NCI-H1930 (cell line): Measurements from ENCODE around the gene ARID2.

Source experiments
- DNase-seq, 2 experiments: peaks; one replicate each; lab custom pipeline; 2025; lab: John Stamatoyannopoulos, UW

Gene ARID2

DNA sequence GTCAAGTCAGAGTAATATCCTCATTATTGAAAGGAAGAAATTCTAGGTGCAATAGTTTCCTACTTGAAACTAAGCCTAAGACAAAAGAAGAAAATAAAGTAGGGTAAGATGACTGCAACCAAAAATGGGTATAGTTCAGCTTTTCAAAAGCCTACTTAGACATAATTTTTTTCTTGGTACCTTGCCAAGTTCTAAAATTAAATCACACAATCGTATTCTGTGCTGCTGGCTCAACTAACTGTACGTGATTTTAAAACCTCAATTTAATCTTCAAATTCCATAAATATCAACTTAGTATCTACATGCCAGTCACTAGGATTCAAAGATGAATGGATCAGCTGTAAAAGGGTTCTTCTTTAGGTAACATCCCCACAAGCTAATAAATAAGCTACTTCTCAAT is 204.0 kb downstream of the ARID2 start:
- DNase-seq = no peak

- peak; percentile 95 to 97 for DNase-seq
Observed at GRCh38 chr12:45934956-45935355, 205.4 kb downstream of the ARID2 start.

DNA sequence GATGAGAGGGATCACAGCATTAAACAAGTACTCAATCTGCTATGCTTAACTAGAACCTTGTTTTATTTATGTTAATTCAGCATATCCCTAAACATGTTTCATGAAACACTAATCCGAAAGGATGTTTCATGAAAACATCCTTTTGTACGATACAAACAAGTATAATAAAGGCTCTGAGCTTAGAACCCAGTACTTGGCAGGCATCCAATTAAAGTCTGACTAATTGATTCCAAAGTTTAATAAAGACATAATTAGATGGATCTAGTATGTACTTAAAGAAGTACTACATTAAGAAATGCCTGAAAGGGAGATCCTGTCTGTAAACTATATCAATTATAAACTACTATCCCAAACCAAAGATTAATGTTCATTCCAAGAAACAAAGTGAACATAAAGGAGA is 209.1 kb downstream of the ARID2 start:
- DNase-seq = no peak

DNA sequence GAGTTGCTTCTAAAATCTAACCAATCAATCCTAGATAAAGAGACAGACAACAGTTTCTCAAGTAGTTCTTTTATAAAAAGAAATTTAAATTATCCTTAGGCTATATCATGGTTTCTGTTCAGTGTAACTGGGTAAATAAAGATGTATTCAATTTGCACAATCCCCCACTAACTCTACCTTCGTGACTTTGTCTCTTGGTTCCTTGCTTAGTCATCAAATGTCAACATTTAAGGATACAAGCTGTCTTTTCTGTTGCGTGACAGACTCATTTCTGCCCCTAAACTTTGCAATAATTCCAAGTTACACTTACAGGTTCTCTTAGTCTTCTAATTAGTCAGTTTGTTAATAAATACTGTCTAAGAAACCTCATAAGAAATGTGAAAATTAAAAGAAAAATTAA is 210.3 kb downstream of the ARID2 start:
- no peak for DNase-seq

DNA sequence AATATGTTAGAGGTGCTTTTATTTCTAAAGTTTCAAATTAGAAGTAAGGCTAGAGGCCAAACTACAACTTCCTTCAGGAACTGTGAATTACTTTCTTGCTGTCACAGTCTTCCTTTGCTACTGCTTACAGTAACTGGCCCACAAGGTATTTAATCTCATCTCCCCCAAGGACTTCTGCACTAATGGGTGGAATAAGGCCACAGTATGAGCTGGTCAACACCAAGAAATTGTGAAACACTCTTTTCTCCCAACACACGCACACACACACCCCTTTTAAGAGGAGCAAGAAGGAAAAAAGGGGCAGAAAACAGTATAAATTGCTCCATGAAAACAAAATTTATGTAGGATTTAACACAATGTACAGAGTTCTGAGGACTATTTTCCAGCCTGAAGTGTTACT is 215.3 kb downstream of the ARID2 start:
- no peak for DNase-seq

DNA sequence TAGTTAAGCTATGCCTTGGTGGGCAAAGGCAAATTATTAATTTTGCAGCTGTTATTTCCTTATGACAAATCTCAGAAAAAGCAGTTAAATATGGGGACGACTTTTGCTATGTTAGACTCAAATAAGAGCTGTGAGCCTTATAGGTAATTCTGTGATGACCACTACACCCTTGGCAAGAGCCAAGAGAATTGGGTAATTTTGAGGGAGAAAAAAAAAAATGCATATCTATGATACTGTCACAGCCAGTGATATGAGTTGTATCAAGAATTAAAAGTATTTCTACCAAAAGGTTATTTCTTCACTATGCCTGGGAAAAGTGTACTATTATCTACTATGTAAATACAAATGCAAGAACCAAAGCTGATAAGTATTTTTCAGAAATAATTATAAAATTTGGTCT is 216.9 kb downstream of the ARID2 start:
- DNase-seq = no peak

DNA sequence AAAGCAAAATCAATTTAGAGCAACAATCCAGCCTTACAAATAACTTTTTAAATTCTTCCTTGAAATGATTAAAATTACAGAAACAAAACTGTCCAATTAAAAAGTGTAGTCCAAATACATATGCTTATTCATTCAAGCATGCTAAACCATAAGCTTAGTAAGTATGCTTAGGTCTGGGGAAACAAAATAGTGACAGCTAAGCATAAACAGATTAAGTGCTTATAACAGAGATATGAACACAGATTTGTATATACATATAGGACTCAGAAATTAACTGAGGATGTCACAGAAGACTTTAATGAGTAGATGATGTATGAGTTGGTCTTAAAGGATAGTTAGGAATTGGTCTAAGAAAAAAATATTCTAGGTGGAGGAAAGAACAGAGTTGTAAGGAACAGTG is 219.0 kb downstream of the ARID2 start:
- no peak for DNase-seq
